C4-2B (cell line): ENCODE results near the gene SLCO2A1.

Experiments used
- H3K27ac ChIP-seq: fragments of 450-650 bp; 2 replicates; pipeline ENCODE4 v1.5.1; 2017
- ZFX ChIP-seq: fragments of 450-650 bp; IDR thresholded peaks from 2 replicates; pipeline ENCODE4 v1.6.1; 2017
- TF ChIP-seq, protein P1 (sequence below): fragments of 450-650 bp; conservative IDR thresholded peaks from 2 replicates; pipeline ENCODE4 v1.5.1; 2017; ENCODE audit warnings: mild to moderate bottlenecking

Gene SLCO2A1

DNA sequence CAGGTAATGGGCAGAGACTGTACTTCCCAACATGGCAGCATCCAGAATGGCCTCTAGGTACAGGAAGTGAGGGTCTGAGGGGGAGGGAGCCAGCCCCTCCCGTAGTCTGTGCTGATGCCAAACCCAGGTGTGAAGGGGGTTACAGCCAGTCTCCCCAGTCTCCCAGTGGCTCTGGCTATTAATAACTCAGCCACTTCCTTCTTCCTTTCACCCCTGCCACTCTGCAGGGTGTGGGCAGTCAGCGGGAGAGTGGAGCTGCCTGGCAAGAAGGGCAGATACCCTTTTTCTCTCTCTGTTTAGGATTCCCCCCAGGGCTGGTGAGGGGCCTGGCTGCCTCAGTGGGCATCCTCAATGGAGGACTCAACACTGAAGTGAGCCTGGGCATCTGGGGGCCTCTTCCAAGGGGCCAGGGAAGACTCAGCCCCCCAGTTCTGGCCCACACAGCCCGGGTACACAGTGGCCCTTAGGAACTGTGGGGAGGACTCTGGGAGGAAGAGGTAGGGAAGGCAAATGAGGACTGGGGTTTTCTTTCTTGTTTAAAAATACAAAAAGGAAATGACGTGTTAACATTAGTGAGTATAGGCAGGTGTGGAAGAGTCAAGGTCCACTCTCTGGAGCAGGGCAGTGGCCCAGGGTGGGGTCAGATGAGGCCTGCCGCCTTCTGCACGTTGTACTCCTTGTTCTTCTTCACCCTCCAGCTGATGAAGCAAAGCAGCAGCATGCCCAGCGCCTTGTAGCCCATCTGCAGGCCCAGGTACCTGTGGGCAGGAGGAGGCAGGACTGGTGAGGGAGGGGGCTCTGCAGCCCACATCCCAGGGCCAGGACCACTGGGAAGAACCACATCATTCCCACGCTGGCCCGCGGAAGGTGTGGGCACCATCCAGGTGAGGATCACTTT is 95.4 kb downstream of the SLCO2A1 start:
- no peak overlapping the region for H3K27ac ChIP-seq
- TF ChIP-seq, protein P1, sequence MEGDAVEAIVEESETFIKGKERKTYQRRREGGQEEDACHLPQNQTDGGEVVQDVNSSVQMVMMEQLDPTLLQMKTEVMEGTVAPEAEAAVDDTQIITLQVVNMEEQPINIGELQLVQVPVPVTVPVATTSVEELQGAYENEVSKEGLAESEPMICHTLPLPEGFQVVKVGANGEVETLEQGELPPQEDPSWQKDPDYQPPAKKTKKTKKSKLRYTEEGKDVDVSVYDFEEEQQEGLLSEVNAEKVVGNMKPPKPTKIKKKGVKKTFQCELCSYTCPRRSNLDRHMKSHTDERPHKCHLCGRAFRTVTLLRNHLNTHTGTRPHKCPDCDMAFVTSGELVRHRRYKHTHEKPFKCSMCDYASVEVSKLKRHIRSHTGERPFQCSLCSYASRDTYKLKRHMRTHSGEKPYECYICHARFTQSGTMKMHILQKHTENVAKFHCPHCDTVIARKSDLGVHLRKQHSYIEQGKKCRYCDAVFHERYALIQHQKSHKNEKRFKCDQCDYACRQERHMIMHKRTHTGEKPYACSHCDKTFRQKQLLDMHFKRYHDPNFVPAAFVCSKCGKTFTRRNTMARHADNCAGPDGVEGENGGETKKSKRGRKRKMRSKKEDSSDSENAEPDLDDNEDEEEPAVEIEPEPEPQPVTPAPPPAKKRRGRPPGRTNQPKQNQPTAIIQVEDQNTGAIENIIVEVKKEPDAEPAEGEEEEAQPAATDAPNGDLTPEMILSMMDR, result no peak
- no peak for TF ChIP-seq ZFX

DNA sequence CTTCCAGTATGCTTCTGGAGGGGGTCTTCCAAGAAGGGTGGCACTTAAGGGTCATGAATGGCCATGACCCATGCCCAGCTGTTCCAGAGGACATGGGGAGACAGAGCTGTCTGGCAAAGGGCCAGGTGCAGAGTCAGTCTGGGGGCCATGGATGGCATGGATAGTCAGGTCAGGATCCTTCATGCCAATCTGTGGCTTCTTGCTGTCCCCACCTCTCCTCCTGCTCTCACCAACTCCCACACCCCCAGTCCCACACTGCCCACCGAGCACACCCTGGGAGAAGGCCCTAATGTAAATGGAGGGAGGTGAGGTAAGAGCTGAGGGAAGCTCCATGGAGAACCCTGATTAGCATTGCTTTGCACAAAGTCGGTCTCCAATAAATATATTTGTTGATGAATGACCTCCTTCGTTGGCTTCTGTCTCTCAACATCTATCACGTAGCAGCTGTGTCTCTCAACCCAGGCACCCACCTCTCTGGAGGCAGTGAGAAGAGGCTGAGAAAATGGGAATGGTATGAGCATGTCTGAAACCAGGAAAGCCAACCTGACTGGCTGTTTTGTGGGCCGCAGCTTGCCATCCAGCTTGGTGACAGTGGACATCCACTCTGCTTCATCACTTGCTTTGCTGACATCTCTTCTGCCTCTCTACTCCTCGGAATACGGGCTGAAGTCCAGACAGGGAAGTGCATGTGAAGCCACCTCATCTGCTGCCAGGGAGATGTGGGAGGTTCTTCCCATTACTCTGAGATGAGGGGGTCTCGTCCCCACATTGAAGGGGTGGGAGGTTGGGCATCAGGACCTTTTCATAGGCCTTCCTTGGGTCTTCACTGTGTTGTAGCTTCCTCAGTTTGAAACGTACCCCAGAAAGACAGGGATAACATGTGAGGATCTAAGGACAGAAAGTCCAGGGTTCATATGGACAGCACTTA is 96.4 kb downstream of the SLCO2A1 start:
- TF ChIP-seq, protein P1, result no peak
- TF ChIP-seq ZFX, result no peak
- no peak overlapping the region for H3K27ac ChIP-seq

DNA sequence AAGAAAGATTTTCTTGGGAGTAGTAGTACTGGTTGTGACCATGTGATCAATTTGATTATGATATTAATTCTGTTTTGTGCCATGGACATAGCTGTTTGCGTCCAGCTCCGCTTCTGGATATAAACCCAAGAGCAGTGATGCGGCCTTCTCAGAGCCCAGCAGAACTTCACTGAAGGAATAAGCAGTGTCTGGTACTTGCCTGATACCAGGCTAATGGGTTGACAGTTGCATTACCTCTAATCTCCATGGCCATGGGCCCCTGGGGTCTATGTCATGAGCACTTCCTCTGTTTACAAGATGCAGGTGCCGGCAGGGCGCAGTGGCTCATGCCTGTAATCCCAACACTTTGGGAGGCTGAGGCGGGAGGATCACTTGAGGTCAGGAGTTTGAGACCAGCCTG is 97.7 kb downstream of the SLCO2A1 start:
- no peak overlapping the region for H3K27ac ChIP-seq

DNA sequence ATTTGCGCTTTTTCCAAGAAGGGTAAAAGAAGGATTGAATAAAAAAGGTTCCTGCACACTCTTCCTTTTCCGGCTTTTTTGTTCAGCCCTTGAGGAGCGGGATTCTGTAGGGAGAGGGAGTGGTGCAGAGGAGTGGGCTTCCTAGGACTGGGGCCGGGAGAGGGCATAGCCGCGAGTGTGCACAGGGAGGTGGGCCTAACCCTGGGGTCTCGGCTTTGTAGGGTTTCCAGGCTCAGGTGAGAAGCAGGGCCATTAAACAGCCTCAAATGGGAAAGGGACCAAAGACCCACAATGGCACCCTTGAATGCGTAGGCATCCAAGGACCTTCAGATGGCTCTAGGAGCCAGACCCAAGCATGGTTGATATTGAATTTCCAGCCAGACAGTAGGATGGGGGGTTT is 98.6 kb downstream of the SLCO2A1 start:
- no peak overlapping the region for H3K27ac ChIP-seq
- TF ChIP-seq, protein P1, result no peak
- TF ChIP-seq ZFX, result no peak

More for the DNA sequence above, 97.7 kb downstream of the SLCO2A1 start:
- TF ChIP-seq, protein P1, result no peak
- TF ChIP-seq ZFX, result no peak

DNA sequence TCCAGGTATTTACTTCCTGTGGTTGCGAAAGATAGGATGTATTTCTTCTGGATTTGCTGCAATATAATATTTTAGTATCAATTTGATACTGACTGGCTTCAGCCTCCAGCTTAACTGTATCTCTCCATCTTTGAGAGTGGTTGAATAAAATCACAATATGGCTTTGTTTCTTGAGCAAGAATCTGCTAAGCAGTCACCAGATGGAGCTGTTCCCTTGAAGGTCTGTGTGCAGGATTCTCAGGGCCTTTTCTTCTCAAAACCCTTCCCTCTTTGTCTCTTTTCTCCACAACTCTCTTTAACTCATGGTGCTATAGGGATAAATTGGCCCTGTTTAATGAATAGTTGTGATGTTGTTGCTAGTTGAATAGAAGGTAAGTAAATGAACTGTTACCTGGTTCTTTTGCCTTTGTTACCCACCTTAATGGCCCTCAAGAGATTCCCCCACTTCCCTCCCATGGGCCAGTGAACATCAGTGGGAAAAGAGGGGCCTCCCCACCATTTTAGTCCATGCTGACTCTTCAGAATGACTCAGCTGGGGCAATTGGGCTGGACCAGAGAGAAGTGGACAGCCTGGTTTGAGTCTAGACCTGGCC is 99.3 kb downstream of the SLCO2A1 start:
- TF ChIP-seq, protein P1, result peak; percentile 90
- no peak for TF ChIP-seq ZFX

DNA sequence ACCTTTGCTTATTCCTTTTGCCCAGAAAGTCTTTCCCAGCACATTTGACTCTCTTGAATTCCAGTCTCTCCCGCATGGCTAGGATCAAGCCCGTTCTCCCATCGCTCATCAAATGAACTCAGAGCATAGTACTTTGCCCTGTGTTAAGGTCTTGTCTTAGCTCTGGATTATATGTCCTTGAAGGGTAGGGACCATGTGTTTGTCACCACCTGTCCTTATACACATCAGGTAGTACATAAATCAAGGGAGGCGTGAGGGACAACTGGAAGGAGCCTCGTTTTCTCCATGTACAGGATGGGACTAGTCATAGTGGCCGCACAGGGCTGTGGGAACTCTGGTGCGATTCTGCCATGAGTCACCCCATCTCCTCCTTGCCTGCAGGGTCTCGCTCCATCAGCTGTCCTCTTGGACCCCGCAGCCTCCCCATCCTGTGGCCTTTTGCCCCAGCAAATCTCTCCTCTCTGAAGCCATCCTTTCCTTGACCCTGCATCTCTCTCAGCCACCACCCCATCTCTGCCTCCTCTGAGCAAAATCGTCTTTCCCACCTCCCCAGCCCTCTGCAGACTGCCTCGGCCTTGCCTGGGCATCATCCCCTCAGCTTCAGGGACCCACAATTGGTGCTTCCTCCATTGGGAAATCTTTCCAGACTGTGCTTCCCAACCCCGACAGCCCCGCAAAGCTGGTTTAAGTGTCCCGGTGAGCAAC is 100.7 kb downstream of the SLCO2A1 start:
- TF ChIP-seq, protein P1, result no peak
- TF ChIP-seq ZFX, result no peak
- no peak overlapping the region for H3K27ac ChIP-seq

More for the DNA sequence above, 99.3 kb downstream of the SLCO2A1 start:
- no peak overlapping the region for H3K27ac ChIP-seq
